ENCODE measurements around the gene SPOPL. TPM values are rescaled to one million over a fixed set of nuclear protein-coding genes. Genes with fewer than 3 reads are reported as not detected.
A peak's percentile ranks its signal among the peaks of the same experiment; 100 is the strongest.
"Not testable (repeated sequence)": the region's sequence is repeated elsewhere in the genome, so short reads cannot be mapped to it uniquely, and the experiment has no call there.

The SPOPL gene
- total RNA-seq, 1 experiment from 2014 or later, result 31.6 TPM

- Histone ChIP-seq H3K36me3 (ENCODE audit: control insufficient read depth, insufficient read depth, low read length) (no peaks in the 10 kb centered on the region), H3K27me3 (replicated peaks; ENCODE audit: control insufficient read depth, insufficient read depth, low read length) (no peaks in the 10 kb centered on the region), H3K4me1 (peaks cover 22% of the 10 kb centered on the region), H3K9me3 (no peaks in the 10 kb centered on the region), H3K4me3 (ENCODE audit: low read depth, low read length) (no peak overlapping the region)
- H3K27me3 Mint-ChIP-seq (ENCODE audit: insufficient read depth, unreplicated experiment), result no peaks in the 10 kb centered on the region
- DNase-seq, result no peak
- BruUV-seq (replicated peaks), result no TSS peak
- peaks cover 21% of the 10 kb centered on the region for H3K9me3 Mint-ChIP-seq (ENCODE audit: unreplicated experiment)
- H3K4me1 Mint-ChIP-seq (ENCODE audit: low read depth, unreplicated experiment), result peaks cover 20% of the 10 kb centered on the region
- no peak for TF ChIP-seq CTCF (IDR thresholded peaks at IDR 0.05; ENCODE audit: insufficient read depth in 1 of 2, low read depth in 1 of 2, low read length in 1 of 2, severe bottlenecking in 1 of 2, unreplicated experiment in 1 of 2)
- H3K36me3 Mint-ChIP-seq (ENCODE audit: insufficient read depth, unreplicated experiment), result no peaks in the 10 kb centered on the region
- H3K4me3 Mint-ChIP-seq (ENCODE audit: unreplicated experiment), result peak overlapping the region; percentile 59
- ChIA-PET CTCF (no interaction called here), POLR2A (no interaction called here)
- intact Hi-C loops (cut with micrococcal nuclease; ENCODE audit: unreplicated experiment), result no loop called here
- peak overlapping the region; percentile 91 for H3K27ac Mint-ChIP-seq (ENCODE audit: unreplicated experiment)
These were observed 46.8 kb upstream of the SPOPL start for GRCh38 chr2:138454761-138455160.

DNA sequence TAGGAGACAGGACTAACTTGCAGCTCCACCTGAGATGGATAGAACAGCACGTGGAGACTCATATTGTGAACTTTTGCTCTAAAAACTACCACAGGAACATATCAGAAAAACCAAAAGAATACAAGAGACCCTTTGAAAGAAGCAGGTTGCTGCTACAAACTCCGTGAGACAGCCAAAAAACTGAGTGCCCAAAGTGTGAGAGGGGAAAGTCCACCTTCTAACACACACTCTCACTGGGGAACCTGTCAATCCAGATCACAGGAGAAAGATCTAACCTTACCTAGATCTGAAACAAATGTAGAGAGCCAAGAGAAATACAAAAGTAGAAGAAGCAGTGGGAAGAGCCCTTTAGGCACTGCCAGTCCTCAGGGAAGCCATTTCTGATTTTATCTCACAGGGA is 46.3 kb upstream of the SPOPL start:
- CTCF ChIA-PET, result no interaction called here
- no peak for DNase-seq
- no peaks in the 10 kb centered on the region for H3K36me3 Mint-ChIP-seq (ENCODE audit: insufficient read depth, unreplicated experiment)
- TF ChIP-seq CTCF (IDR thresholded peaks at IDR 0.05; ENCODE audit: insufficient read depth in 1 of 2, low read depth in 1 of 2, low read length in 1 of 2, severe bottlenecking in 1 of 2, unreplicated experiment in 1 of 2), result no peak
- POLR2A ChIA-PET, result no interaction called here
- peaks cover 21% of the 10 kb centered on the region for H3K9me3 Mint-ChIP-seq (ENCODE audit: unreplicated experiment)
- Histone ChIP-seq H3K4me3 (ENCODE audit: low read depth, low read length) (no peak overlapping the region), H3K36me3 (ENCODE audit: control insufficient read depth, insufficient read depth, low read length) (no peaks in the 10 kb centered on the region), H3K4me1 (peaks cover 22% of the 10 kb centered on the region), H3K9me3 (no peaks in the 10 kb centered on the region), H3K27me3 (replicated peaks; ENCODE audit: control insufficient read depth, insufficient read depth, low read length) (no peaks in the 10 kb centered on the region)
- H3K27ac Mint-ChIP-seq (ENCODE audit: unreplicated experiment), result peak overlapping the region; percentile 91
- peak overlapping the region; percentile 59 for H3K4me3 Mint-ChIP-seq (ENCODE audit: unreplicated experiment)
- no peaks in the 10 kb centered on the region for H3K27me3 Mint-ChIP-seq (ENCODE audit: insufficient read depth, unreplicated experiment)
- peaks cover 20% of the 10 kb centered on the region for H3K4me1 Mint-ChIP-seq (ENCODE audit: low read depth, unreplicated experiment)
- BruUV-seq (replicated peaks), result no TSS peak
- intact Hi-C loops (cut with micrococcal nuclease; ENCODE audit: unreplicated experiment), result no loop called here

DNA sequence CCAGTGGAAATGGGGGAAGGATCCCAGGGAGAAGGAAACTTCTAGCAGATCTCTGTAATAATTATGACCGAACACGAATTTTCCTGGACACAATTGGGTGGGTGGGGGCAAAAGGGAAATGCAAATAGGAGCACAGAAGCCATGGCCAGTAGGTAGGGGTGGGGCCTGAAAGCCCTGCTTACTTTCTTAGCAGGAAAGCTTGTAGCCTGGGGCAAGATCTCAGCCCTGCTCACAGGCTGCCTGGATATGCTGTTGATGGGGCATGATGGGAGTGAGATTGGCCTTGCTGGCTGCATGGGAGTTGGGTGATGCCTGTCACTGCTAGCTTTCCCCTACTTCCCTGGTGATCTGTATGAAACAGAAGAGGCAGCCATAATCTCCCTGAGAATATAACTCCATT is 45.9 kb upstream of the SPOPL start:
- POLR2A ChIA-PET, result no interaction called here
- intact Hi-C loops (cut with micrococcal nuclease; ENCODE audit: unreplicated experiment), result no loop called here
- CTCF ChIA-PET, result no interaction called here

GRCh38 chr2:138462689-138463088 is 38.9 kb upstream of the SPOPL start:
- DNase-seq; POLR2A ChIA-PET; H3K4me1 Mint-ChIP-seq (ENCODE audit: low read depth, unreplicated experiment); intact Hi-C loops (cut with micrococcal nuclease; ENCODE audit: unreplicated experiment); H3K4me3 Mint-ChIP-seq (ENCODE audit: unreplicated experiment); H3K27ac Mint-ChIP-seq (ENCODE audit: unreplicated experiment); BruUV-seq (replicated peaks); H3K4me1 ChIP-seq; H3K36me3 ChIP-seq (ENCODE audit: control insufficient read depth, insufficient read depth, low read length); H3K36me3 Mint-ChIP-seq (ENCODE audit: insufficient read depth, unreplicated experiment); H3K4me3 ChIP-seq (ENCODE audit: low read depth, low read length); H3K27me3 Mint-ChIP-seq (ENCODE audit: insufficient read depth, unreplicated experiment); CTCF ChIA-PET; H3K9me3 ChIP-seq; H3K27me3 ChIP-seq (replicated peaks; ENCODE audit: control insufficient read depth, insufficient read depth, low read length): not testable (repeated sequence)
- peaks cover 30% of the 10 kb centered on the region for H3K9me3 Mint-ChIP-seq (ENCODE audit: unreplicated experiment)

More for the DNA sequence above, 45.9 kb upstream of the SPOPL start:
- Mint-ChIP-seq H3K27ac (ENCODE audit: unreplicated experiment) (peak overlapping the region; percentile 91), H3K4me3 (ENCODE audit: unreplicated experiment) (peak overlapping the region; percentile 59), H3K27me3 (ENCODE audit: insufficient read depth, unreplicated experiment) (no peaks in the 10 kb centered on the region), H3K4me1 (ENCODE audit: low read depth, unreplicated experiment) (peaks cover 20% of the 10 kb centered on the region), H3K36me3 (ENCODE audit: insufficient read depth, unreplicated experiment) (no peaks in the 10 kb centered on the region), H3K9me3 (ENCODE audit: unreplicated experiment) (peaks cover 21% of the 10 kb centered on the region)
- Histone ChIP-seq H3K9me3 (no peaks in the 10 kb centered on the region), H3K4me3 (ENCODE audit: low read depth, low read length) (no peak overlapping the region), H3K27me3 (replicated peaks; ENCODE audit: control insufficient read depth, insufficient read depth, low read length) (no peaks in the 10 kb centered on the region), H3K4me1 (peaks cover 22% of the 10 kb centered on the region), H3K36me3 (ENCODE audit: control insufficient read depth, insufficient read depth, low read length) (no peaks in the 10 kb centered on the region)
- peak in 1 of 2 experiments; percentile 52 for DNase-seq
- no TSS peak for BruUV-seq (replicated peaks)
- TF ChIP-seq CTCF (IDR thresholded peaks at IDR 0.05; ENCODE audit: insufficient read depth in 1 of 2, low read depth in 1 of 2, low read length in 1 of 2, severe bottlenecking in 1 of 2, unreplicated experiment in 1 of 2), result no peak

All from Caco-2 (cell line).